Fibroblast of lung (primary cell): ENCODE results near the gene PXDN. TPM values are rescaled to one million over a fixed set of nuclear protein-coding genes. Genes with fewer than 3 reads are reported as not detected.

Source experiments
- DNase-seq, 2 donors: peaks; one replicate each; pipeline versions ENCODE4 v3.0.0 to v3.0.0-alpha.2; 2010; ENCODE audit warnings: low read depth in 2 of 2
- H2AFZ ChIP-seq: 2 replicates; pipeline ENCODE4 v1.5.1; 2012; ENCODE audit warnings: low read length, control low read depth, inconsistent platforms
- H3K27ac ChIP-seq: 2 replicates; pipeline ENCODE4 v1.5.1; 2011; ENCODE audit warnings: low read length, control low read depth; ENCODE audit not compliant: insufficient read depth
- H3K27me3 ChIP-seq: 2 replicates; pipeline ENCODE4 v1.5.1; 2011; ENCODE audit warnings: mild to moderate bottlenecking, low read length; ENCODE audit not compliant: control insufficient read depth, insufficient read depth
- H3K36me3 ChIP-seq: 2 replicates; pipeline ENCODE4 v1.5.1; 2011; ENCODE audit warnings: low read length; ENCODE audit not compliant: control insufficient read depth, insufficient read depth
- H3K4me1 ChIP-seq: 2 replicates; pipeline ENCODE4 v1.5.1; 2011; ENCODE audit warnings: low read length; ENCODE audit not compliant: control insufficient read depth, insufficient read depth; ENCODE audit errors: extremely low read depth
- H3K4me2 ChIP-seq: 2 replicates; pipeline ENCODE4 v1.5.1; 2011; ENCODE audit warnings: low read length, control low read depth; ENCODE audit not compliant: insufficient read depth; ENCODE audit errors: extremely low read depth
- H3K4me3 ChIP-seq, 4 experiments: fragments of 200-600 bp in 1 of 4; sonication (generic) in 1 of 4; replicated peaks in 1 of 4; 2 replicates each; pipeline ENCODE4 v1.5.1; 2011 to 2016; ENCODE audit warnings: low read length in 4 of 4, low read depth in 3 of 4, mild to moderate bottlenecking in 3 of 4, control low read depth in 2 of 4, inconsistent platforms in 1 of 4, mixed read lengths in 1 of 4; ENCODE audit not compliant: insufficient read depth in 1 of 4; ENCODE audit errors: control extremely low read depth in 1 of 4
- H3K79me2 ChIP-seq: 2 replicates; pipeline ENCODE4 v1.5.1; 2012; ENCODE audit warnings: mild to moderate bottlenecking, low read length, inconsistent platforms; ENCODE audit not compliant: control insufficient read depth, insufficient read depth
- H3K9ac ChIP-seq: 2 replicates; pipeline ENCODE4 v1.5.1; 2011; ENCODE audit warnings: mild to moderate bottlenecking, low read length, control low read depth; ENCODE audit not compliant: insufficient read depth
- H3K9me3 ChIP-seq: 2 replicates; pipeline ENCODE4 v1.5.1; 2012; ENCODE audit warnings: low read depth, low read length; ENCODE audit not compliant: control insufficient read depth, insufficient read depth
- H4K20me1 ChIP-seq: 2 replicates; pipeline ENCODE4 v1.5.1; 2011; ENCODE audit warnings: low read length; ENCODE audit not compliant: control insufficient read depth, insufficient read depth; ENCODE audit errors: extremely low read depth
- CTCF ChIP-seq, 2 donors: IDR thresholded peaks in 1 of 2; conservative IDR thresholded peaks in 1 of 2; 1 replicate in 1 of 2; 2 replicates in 1 of 2; pipeline ENCODE4 v1.5.1; 2011 to 2012; ENCODE audit warnings: low read length in 2 of 2, control low read depth in 1 of 2, inconsistent platforms in 1 of 2, low read depth in 1 of 2, mild to moderate bottlenecking in 1 of 2
- EZH2 ChIP-seq: IDR thresholded peaks from 2 replicates; pipeline ENCODE4 v1.5.1; 2012; ENCODE audit warnings: low read length, control low read depth, mild to moderate bottlenecking; ENCODE audit errors: missing control alignments
- polyA plus RNA-seq, 2 donors: library from polyadenylated mRNA; depleted of rRNA in 1 of 2; stranded (reverse) in 1 of 2; unstranded in 1 of 2; fragments of >200 nt; gene quantifications; 2 replicates each; pipeline ENCODE4 v1.2.1, GENCODE V29; 2011 to 2012; ENCODE audit warnings: missing spikeins in 1 of 2
- total RNA-seq: library from RNA; depleted of rRNA; stranded (reverse); fragments of >200 nt; gene quantifications from 2 replicates; pipeline ENCODE4 v1.2.1, GENCODE V29; 2014

Gene PXDN
- total and polyA plus RNA-seq, 2 donors (not counting 1 experiment from before 2014, with no cell fraction given): 153 to 298 TPM

GRCh38 chr2:1621501-1621900 lies 122.8 kb downstream of the PXDN start:
- no peaks in the 10 kb centered on the region for H3K27me3 ChIP-seq
- no peaks in the 10 kb centered on the region for H3K79me2 ChIP-seq
- H3K27ac ChIP-seq: no peak overlapping the region
- H3K36me3 ChIP-seq: no peaks in the 10 kb centered on the region
- no peak overlapping the region for H2AFZ ChIP-seq
- DNase-seq: no peak
- no peaks in the 10 kb centered on the region for H4K20me1 ChIP-seq
- peaks cover 7% of the 10 kb centered on the region for H3K4me1 ChIP-seq
- H3K9me3 ChIP-seq: no peaks in the 10 kb centered on the region
- no peak overlapping the region for H3K4me2 ChIP-seq
- H3K4me3 ChIP-seq: no peak overlapping the region
- H3K9ac ChIP-seq: no peak overlapping the region
- TF ChIP-seq EZH2: no peak
- no peak for TF ChIP-seq CTCF (conservative IDR thresholded peaks at IDR 0.05 in 1 of 2, IDR thresholded peaks at IDR 0.05 in 1 of 2; ENCODE audit: low read depth in 1 of 2, low read length in 2 of 2)

GRCh38 chr2:1621041-1621440 lies 123.3 kb downstream of the PXDN start:
- Histone ChIP-seq H3K4me1 (peaks cover 7% of the 10 kb centered on the region), H3K79me2 (no peaks in the 10 kb centered on the region), H3K36me3 (no peaks in the 10 kb centered on the region), H4K20me1 (no peaks in the 10 kb centered on the region), H3K4me3 (no peak overlapping the region), H3K9me3 (no peaks in the 10 kb centered on the region), H3K27me3 (no peaks in the 10 kb centered on the region), H3K4me2 (no peak overlapping the region), H3K9ac (no peak overlapping the region), H2AFZ (no peak overlapping the region), H3K27ac (no peak overlapping the region)
- no peak for TF ChIP-seq EZH2
- no peak for TF ChIP-seq CTCF (conservative IDR thresholded peaks at IDR 0.05 in 1 of 2, IDR thresholded peaks at IDR 0.05 in 1 of 2; ENCODE audit: low read depth in 1 of 2, low read length in 2 of 2)
- no peak for DNase-seq

- H3K79me2 ChIP-seq: no peaks in the 10 kb centered on the region
- TF ChIP-seq EZH2 (no peak), CTCF (conservative IDR thresholded peaks at IDR 0.05 in 1 of 2, IDR thresholded peaks at IDR 0.05 in 1 of 2; ENCODE audit: low read depth in 1 of 2, low read length in 2 of 2) (no peak)
Measured at GRCh38 chr2:1620081-1620480, 124.2 kb downstream of the PXDN start.

More at GRCh38 chr2:1620081-1620480, 124.2 kb downstream of the PXDN start:
- Histone ChIP-seq H4K20me1 (no peaks in the 10 kb centered on the region), H3K4me3 (no peak overlapping the region), H3K4me1 (no peaks in the 10 kb centered on the region), H3K36me3 (no peaks in the 10 kb centered on the region), H3K27ac (no peak overlapping the region), H2AFZ (no peak overlapping the region), H3K27me3 (no peaks in the 10 kb centered on the region), H3K4me2 (no peak overlapping the region), H3K9me3 (no peaks in the 10 kb centered on the region), H3K9ac (no peak overlapping the region)
- DNase-seq: no peak
